Measurements from ENCODE around the gene COL13A1. TPM values are rescaled to one million over a fixed set of nuclear protein-coding genes. Genes with fewer than 3 reads are reported as not detected.

The COL13A1 gene
- total RNA-seq, 1 donor from 2014 or later: 0.86 TPM

GRCh38 chr10:69801094-69801433 is 642 bp upstream of the COL13A1 start:
- Histone ChIP-seq H2AFZ (ENCODE audit: low read depth, low read length) (peak overlapping the region; percentile 82), H3K36me3 (ENCODE audit: insufficient read depth, low read length) (no peaks in the 10 kb centered on the region), H4K20me1 (ENCODE audit: insufficient read depth, low read length) (peaks cover 5% of the 10 kb centered on the region), H3K9ac (ENCODE audit: low read length) (peak overlapping the region; percentile 85), H3K4me1 (ENCODE audit: insufficient read depth, low read length) (peaks cover 29% of the 10 kb centered on the region), H3K27me3 (ENCODE audit: insufficient read depth, low read length) (peaks cover 3% of the 10 kb centered on the region), H3K27ac (ENCODE audit: low read depth, low read length) (no peak overlapping the region), H3K4me2 (ENCODE audit: low read length) (peak overlapping the region; percentile 92), H3K4me3 (ENCODE audit: insufficient read depth, low read depth, low read length) (peak overlapping the region; percentile 87), H3K79me2 (ENCODE audit: insufficient read depth, low read length) (peaks cover 36% of the 10 kb centered on the region), H3K9me3 (ENCODE audit: insufficient read depth, low read depth, low read length) (peaks cover 1% of the 10 kb centered on the region)
- H3K27me3 Mint-ChIP-seq (ENCODE audit: low read depth, unreplicated experiment): peaks cover 61% of the 10 kb centered on the region
- TF ChIP-seq EZH2 (IDR thresholded peaks at IDR 0.05; ENCODE audit: insufficient read depth, low read length) (no peak), CTCF (IDR thresholded peaks at IDR 0.05; ENCODE audit: insufficient read depth, low read depth, low read length) (peak; percentile 43)
- peaks cover 2% of the 10 kb centered on the region for H3K36me3 Mint-ChIP-seq (ENCODE audit: low read depth, unreplicated experiment)
- DNase-seq (ENCODE audit: low read depth) (no peak), FAIRE-seq (no peak)
- no peak overlapping the region for H3K27ac Mint-ChIP-seq (ENCODE audit: unreplicated experiment)
- peaks cover 9% of the 10 kb centered on the region for H3K9me3 Mint-ChIP-seq (ENCODE audit: unreplicated experiment)
- H3K4me3 Mint-ChIP-seq (ENCODE audit: unreplicated experiment): peak overlapping the region; percentile 85
- H3K4me1 Mint-ChIP-seq (ENCODE audit: low read depth, unreplicated experiment): peaks cover 2% of the 10 kb centered on the region

GRCh38 chr10:69802424-69803161 is 887 bp downstream of the COL13A1 start:
- no peak overlapping the region for H3K27ac Mint-ChIP-seq (ENCODE audit: unreplicated experiment)
- Histone ChIP-seq H3K27me3 (ENCODE audit: insufficient read depth, low read length) (no peaks in the 10 kb centered on the region), H2AFZ (ENCODE audit: low read depth, low read length) (peak overlapping the region; percentile 87), H3K9ac (ENCODE audit: low read length) (peak overlapping the region; percentile 85), H3K4me1 (ENCODE audit: insufficient read depth, low read length) (peaks cover 43% of the 10 kb centered on the region), H3K79me2 (ENCODE audit: insufficient read depth, low read length) (peaks cover 46% of the 10 kb centered on the region), H3K27ac (ENCODE audit: low read depth, low read length) (peak overlapping the region; percentile 48), H4K20me1 (ENCODE audit: insufficient read depth, low read length) (peaks cover 5% of the 10 kb centered on the region), H3K9me3 (ENCODE audit: insufficient read depth, low read depth, low read length) (no peaks in the 10 kb centered on the region), H3K4me3 (ENCODE audit: insufficient read depth, low read depth, low read length) (peak overlapping the region; percentile 87), H3K36me3 (ENCODE audit: insufficient read depth, low read length) (no peaks in the 10 kb centered on the region), H3K4me2 (ENCODE audit: low read length) (peak overlapping the region; percentile 92)
- H3K9me3 Mint-ChIP-seq (ENCODE audit: unreplicated experiment): peaks cover 3% of the 10 kb centered on the region
- TF ChIP-seq CTCF (IDR thresholded peaks at IDR 0.05; ENCODE audit: insufficient read depth, low read depth, low read length): no peak
- no peak for TF ChIP-seq EZH2 (IDR thresholded peaks at IDR 0.05; ENCODE audit: insufficient read depth, low read length)
- H3K4me1 Mint-ChIP-seq (ENCODE audit: low read depth, unreplicated experiment): peaks cover 8% of the 10 kb centered on the region
- H3K36me3 Mint-ChIP-seq (ENCODE audit: low read depth, unreplicated experiment): peaks cover 2% of the 10 kb centered on the region
- peaks cover 48% of the 10 kb centered on the region for H3K27me3 Mint-ChIP-seq (ENCODE audit: low read depth, unreplicated experiment)
- no peak for FAIRE-seq
- peak; percentile 55 for DNase-seq (ENCODE audit: low read depth)
- H3K4me3 Mint-ChIP-seq (ENCODE audit: unreplicated experiment): peak overlapping the region; percentile 85

GRCh38 chr10:69803809-69804208 is 2.1 kb downstream of the COL13A1 start:
- Histone ChIP-seq H3K4me2 (ENCODE audit: low read length) (peak overlapping the region; percentile 92), H2AFZ (ENCODE audit: low read depth, low read length) (no peak overlapping the region), H3K27ac (ENCODE audit: low read depth, low read length) (no peak overlapping the region), H3K4me3 (ENCODE audit: insufficient read depth, low read depth, low read length) (peak overlapping the region; percentile 87), H3K79me2 (ENCODE audit: insufficient read depth, low read length) (peaks cover 59% of the 10 kb centered on the region), H3K36me3 (ENCODE audit: insufficient read depth, low read length) (peaks cover 4% of the 10 kb centered on the region), H3K27me3 (ENCODE audit: insufficient read depth, low read length) (no peaks in the 10 kb centered on the region), H4K20me1 (ENCODE audit: insufficient read depth, low read length) (peaks cover 5% of the 10 kb centered on the region), H3K9ac (ENCODE audit: low read length) (peak overlapping the region; percentile 85), H3K4me1 (ENCODE audit: insufficient read depth, low read length) (peaks cover 50% of the 10 kb centered on the region), H3K9me3 (ENCODE audit: insufficient read depth, low read depth, low read length) (no peaks in the 10 kb centered on the region)
- peaks cover 2% of the 10 kb centered on the region for H3K36me3 Mint-ChIP-seq (ENCODE audit: low read depth, unreplicated experiment)
- peaks cover 35% of the 10 kb centered on the region for H3K27me3 Mint-ChIP-seq (ENCODE audit: low read depth, unreplicated experiment)
- DNase-seq (ENCODE audit: low read depth) (no peak), FAIRE-seq (no peak)
- no peak overlapping the region for H3K4me3 Mint-ChIP-seq (ENCODE audit: unreplicated experiment)
- peaks cover 16% of the 10 kb centered on the region for H3K4me1 Mint-ChIP-seq (ENCODE audit: low read depth, unreplicated experiment)
- no peak overlapping the region for H3K27ac Mint-ChIP-seq (ENCODE audit: unreplicated experiment)
- no peak for TF ChIP-seq CTCF (IDR thresholded peaks at IDR 0.05; ENCODE audit: insufficient read depth, low read depth, low read length)
- no peak for TF ChIP-seq EZH2 (IDR thresholded peaks at IDR 0.05; ENCODE audit: insufficient read depth, low read length)
- peaks cover 3% of the 10 kb centered on the region for H3K9me3 Mint-ChIP-seq (ENCODE audit: unreplicated experiment)

Data from astrocyte (in vitro differentiated cells and primary cell).